Fibroblast of skin of right quadriceps (primary cell): Measurements from ENCODE around the gene ST14.
"Not testable (repeated sequence)": the region's sequence is repeated elsewhere in the genome, so short reads cannot be mapped to it uniquely, and the experiment has no call there.

Experiments
- DNase-seq: peaks from one replicate; pipeline ENCODE4 v3.0.0-alpha.2; 2013

Gene ST14

GRCh38 chr11:130165601-130166456 lies 6.2 kb downstream of the ST14 start:
- DNase-seq, result no peak

- DNase-seq, result peak; percentile 87
These were observed 6.8 kb downstream of the ST14 start for GRCh38 chr11:130166457-130166784.

- no peak for DNase-seq
These were observed 7.6 kb downstream of the ST14 start for GRCh38 chr11:130167146-130167545.

GRCh38 chr11:130168105-130168504 lies 8.5 kb downstream of the ST14 start:
- peak; percentile 50 for DNase-seq

- DNase-seq, result no peak
These were observed 10.8 kb downstream of the ST14 start for GRCh38 chr11:130170345-130170744.

GRCh38 chr11:130171534-130171933 lies 12.0 kb downstream of the ST14 start:
- no peak for DNase-seq

GRCh38 chr11:130172001-130172400 lies 12.4 kb downstream of the ST14 start:
- DNase-seq, result not testable (repeated sequence)

GRCh38 chr11:130174642-130175041 lies 15.1 kb downstream of the ST14 start:
- DNase-seq, result no peak

GRCh38 chr11:130175898-130176297 lies 16.3 kb downstream of the ST14 start:
- no peak for DNase-seq

- DNase-seq, result no peak
These were observed 18.2 kb downstream of the ST14 start for GRCh38 chr11:130177782-130178181.

GRCh38 chr11:130178441-130179339 lies 19.1 kb downstream of the ST14 start:
- DNase-seq, result no peak

GRCh38 chr11:130179396-130180306 lies 20.1 kb downstream of the ST14 start:
- DNase-seq, result no peak

GRCh38 chr11:130180491-130180890 lies 20.9 kb downstream of the ST14 start:
- no peak for DNase-seq

GRCh38 chr11:130180896-130181294 lies 21.3 kb downstream of the ST14 start:
- no peak for DNase-seq

GRCh38 chr11:130181295-130182272 lies 22.0 kb downstream of the ST14 start:
- DNase-seq, result peak; percentile 76

GRCh38 chr11:130183878-130184610 lies 24.5 kb downstream of the ST14 start:
- no peak for DNase-seq

- DNase-seq, result no peak
These were observed 27.5 kb downstream of the ST14 start for GRCh38 chr11:130187096-130187495.

- no peak for DNase-seq
These were observed 28.5 kb downstream of the ST14 start for GRCh38 chr11:130188047-130188446.

GRCh38 chr11:130188585-130189347 lies 29.2 kb downstream of the ST14 start:
- DNase-seq, result no peak
